Measurements from ENCODE around the gene TFAP2A.

TFAP2A gene

DNA sequence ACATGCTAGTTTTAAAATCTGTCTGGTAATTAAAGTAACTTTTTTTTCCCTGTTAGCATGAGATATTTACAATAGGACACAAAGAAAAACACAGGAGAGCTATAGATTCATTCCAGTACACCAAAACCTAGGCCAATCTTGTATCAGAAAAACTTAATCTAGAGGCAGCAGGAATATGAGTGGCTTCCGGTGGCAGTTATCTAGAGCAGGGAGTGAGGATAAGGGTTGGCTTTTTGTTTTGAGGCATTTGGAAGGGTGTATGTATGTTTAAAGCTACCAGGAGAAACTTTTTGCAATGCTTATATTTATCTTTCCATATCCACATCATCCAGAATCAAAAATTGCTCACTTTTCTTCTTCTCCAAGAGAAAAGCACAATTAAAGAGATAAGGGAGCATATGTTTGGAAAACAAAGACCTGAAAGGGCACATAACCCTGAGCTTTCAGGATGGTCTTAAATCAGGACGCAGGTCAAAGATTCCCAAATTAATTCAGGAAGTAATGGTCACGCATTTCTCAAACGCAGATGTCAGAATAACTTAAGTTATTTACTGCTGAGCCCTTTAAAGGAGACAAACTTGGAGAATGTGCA, 13.1 kb downstream of the TFAP2A start:
- peaks cover 13% of the 10 kb centered on the region for H3K4me1 Mint-ChIP-seq (ENCODE audit: low read depth)
- peaks cover 19% of the 10 kb centered on the region for H3K9me3 Mint-ChIP-seq
- no peak overlapping the region for H3K27ac Mint-ChIP-seq
- peaks cover 8% of the 10 kb centered on the region for H3K36me3 Mint-ChIP-seq (ENCODE audit: low read depth)
- H3K27me3 Mint-ChIP-seq: peaks cover 82% of the 10 kb centered on the region
- no peak overlapping the region for H3K4me3 Mint-ChIP-seq

DNA sequence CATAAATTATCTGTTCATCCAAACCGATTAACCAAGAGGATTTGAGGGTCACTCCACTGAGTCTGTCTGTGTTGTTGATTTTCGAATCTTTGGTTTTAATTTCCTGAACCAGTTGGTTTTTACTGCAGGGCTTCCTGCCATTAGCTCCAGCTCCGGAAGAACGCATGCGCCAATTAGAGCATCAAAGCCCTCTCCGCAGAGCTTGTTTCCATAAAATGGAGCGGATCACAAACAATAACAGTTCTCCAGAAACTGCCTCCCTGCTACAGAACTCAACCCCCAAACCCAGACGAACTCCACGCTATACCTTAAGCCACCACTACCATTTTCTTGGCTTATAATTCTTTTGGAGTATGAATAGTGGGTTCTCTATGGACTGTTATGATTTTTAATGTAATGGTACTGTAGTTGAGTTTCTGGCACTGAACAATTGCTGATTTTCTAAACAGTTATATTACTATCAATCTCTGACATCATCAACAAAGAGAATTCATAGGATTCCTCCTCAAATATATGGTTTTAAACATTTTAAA, 13.8 kb downstream of the TFAP2A start:
- H3K36me3 Mint-ChIP-seq (ENCODE audit: low read depth): peaks cover 8% of the 10 kb centered on the region
- peaks cover 13% of the 10 kb centered on the region for H3K4me1 Mint-ChIP-seq (ENCODE audit: low read depth)
- peaks cover 81% of the 10 kb centered on the region for H3K27me3 Mint-ChIP-seq
- no peak overlapping the region for H3K27ac Mint-ChIP-seq
- H3K4me3 Mint-ChIP-seq: no peak overlapping the region
- H3K9me3 Mint-ChIP-seq: peaks cover 20% of the 10 kb centered on the region

DNA sequence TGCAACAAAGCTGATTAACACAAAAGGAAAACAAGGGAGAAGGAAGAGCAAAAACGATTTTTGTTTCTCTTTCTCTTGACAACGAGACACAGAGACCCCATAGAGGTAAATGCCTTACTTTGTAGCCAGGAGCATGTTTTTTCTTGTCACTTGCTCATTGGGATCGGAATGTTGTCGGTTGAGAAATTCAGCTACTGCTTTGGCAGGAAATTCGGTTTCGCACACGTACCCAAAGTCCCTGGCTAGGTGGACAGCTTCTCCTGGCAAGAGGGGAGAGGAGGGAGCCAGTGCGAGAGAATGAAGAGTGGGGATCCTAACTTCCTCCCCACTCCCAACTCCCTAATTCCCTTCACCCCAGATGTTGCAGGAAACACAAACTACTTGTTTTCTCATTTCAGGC, 14.5 kb downstream of the TFAP2A start:
- Mint-ChIP-seq H3K27me3 (peaks cover 81% of the 10 kb centered on the region), H3K9me3 (peaks cover 24% of the 10 kb centered on the region), H3K36me3 (ENCODE audit: low read depth) (peaks cover 8% of the 10 kb centered on the region), H3K27ac (no peak overlapping the region), H3K4me1 (ENCODE audit: low read depth) (peaks cover 13% of the 10 kb centered on the region), H3K4me3 (no peak overlapping the region)

DNA sequence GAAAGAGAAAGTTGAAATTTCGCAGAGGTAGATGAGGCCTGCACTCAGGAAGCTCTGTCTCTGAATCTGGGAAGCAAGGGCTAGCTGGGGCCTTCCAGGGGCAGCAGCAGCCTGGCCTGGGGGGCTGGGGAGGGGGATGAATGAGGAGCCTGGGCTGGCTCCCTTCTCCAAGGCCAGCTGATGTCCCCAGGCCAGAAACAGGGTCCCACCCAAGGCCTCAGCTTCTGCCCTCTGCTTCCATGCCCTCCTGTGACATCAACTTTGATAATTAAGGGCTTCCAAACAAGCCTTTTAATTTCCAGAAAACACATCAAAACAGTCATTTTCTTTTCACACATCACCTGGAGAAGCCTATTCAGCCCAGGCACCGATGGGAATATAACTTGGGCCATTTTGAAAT, 15.4 kb downstream of the TFAP2A start:
- peaks cover 11% of the 10 kb centered on the region for H3K4me1 Mint-ChIP-seq (ENCODE audit: low read depth)
- H3K9me3 Mint-ChIP-seq: peaks cover 24% of the 10 kb centered on the region
- H3K4me3 Mint-ChIP-seq: no peak overlapping the region
- H3K27me3 Mint-ChIP-seq: peaks cover 86% of the 10 kb centered on the region
- H3K27ac Mint-ChIP-seq: no peak overlapping the region
- H3K36me3 Mint-ChIP-seq (ENCODE audit: low read depth): peaks cover 8% of the 10 kb centered on the region

DNA sequence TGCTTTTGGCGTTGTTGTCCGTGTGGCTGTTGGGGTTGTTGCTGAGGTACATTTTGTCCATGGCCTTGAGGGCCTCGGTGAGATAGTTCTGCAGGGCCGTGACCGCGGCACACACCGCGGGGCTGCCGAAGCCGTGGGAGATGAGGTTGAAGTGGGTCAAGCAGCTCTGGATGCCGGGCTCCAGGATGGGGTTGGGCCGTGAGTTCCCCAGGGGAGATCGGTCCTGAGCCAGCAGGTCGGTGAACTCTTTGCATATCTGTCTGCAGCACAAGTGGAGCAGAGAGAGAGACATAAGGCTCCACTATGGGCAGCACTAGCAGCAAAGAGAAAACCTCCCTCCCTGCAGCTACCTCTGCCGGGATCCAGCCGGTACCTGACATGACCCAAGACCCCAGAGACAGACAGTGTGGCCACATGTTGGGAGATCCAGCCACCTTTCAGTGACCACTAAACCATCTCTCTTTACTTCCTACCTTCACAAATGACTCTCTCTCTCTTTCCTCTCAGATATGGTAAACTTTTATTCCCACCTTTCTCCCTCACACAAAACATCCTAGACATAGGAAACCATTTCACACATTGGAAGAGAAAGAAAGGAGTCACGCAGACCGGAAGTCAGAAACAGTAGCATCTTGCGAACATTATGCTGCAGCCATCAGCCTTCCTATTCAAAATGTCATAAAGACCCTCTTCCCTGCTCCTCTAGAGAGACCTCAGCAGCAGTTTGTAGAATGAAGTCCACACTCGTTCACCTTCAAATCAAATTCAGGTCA, 16.2 kb downstream of the TFAP2A start:
- peaks cover 26% of the 10 kb centered on the region for H3K9me3 Mint-ChIP-seq
- H3K4me3 Mint-ChIP-seq: no peak overlapping the region
- H3K27me3 Mint-ChIP-seq: peaks cover 94% of the 10 kb centered on the region
- no peak overlapping the region for H3K27ac Mint-ChIP-seq
- peaks cover 7% of the 10 kb centered on the region for H3K4me1 Mint-ChIP-seq (ENCODE audit: low read depth)
- peaks cover 9% of the 10 kb centered on the region for H3K36me3 Mint-ChIP-seq (ENCODE audit: low read depth)

DNA sequence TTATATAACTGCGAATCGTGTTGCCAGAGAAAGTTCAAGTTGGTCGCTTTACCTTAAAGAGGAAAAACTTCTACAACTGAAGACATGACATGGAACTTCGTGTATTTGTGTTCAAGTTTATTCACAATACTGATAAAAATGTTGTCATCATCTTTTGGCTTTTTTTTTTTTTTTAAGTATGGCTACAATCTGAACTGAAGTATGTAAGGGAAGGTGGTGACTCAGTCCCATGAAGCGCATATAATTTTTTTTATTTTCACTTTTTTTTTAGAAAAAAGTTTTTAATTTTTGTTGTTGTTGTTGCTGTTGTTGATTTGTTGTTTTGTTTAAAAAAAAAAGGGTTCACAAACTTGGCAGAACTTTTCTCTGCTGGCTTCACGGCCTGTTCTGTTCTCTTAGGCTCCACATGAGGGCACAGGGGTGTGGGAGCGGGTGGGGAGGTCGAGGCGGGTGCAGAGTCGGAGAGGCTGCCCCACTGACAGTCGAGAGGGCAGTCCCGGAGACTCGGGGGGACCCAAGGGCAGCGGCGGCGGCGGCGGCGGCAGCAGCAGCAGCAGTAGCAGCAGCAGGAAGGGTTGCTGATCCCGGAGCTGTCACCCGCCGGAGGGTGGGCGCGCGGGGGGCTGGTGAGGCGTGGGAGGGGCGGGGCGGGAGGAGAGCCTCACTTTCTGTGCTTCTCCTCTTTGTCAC, 17.0 kb downstream of the TFAP2A start:
- Mint-ChIP-seq H3K27ac (no peak overlapping the region), H3K27me3 (peaks cover 96% of the 10 kb centered on the region), H3K4me1 (ENCODE audit: low read depth) (no peaks in the 10 kb centered on the region), H3K36me3 (ENCODE audit: low read depth) (peaks cover 14% of the 10 kb centered on the region), H3K9me3 (peaks cover 29% of the 10 kb centered on the region), H3K4me3 (no peak overlapping the region)

DNA sequence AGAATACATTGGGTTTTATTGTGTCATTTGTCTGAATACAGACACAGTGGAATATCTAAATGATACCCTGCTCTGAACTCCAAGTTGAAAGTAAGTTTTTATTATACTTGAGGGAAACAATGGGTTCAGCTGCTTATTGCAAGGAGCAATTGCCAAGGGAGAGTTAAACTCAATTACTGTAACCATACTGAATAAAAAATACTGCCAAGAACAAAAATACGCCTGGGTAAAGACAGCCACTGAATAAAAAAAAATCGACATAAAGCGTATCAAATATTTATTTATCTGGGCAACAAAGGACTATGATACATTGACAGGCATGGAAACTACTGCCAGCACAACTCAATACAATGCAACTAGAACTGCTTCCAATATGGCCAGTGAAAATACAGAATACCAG, 18.1 kb downstream of the TFAP2A start:
- H3K27ac Mint-ChIP-seq: no peak overlapping the region
- no peak overlapping the region for H3K4me3 Mint-ChIP-seq
- H3K27me3 Mint-ChIP-seq: peaks cover 96% of the 10 kb centered on the region
- H3K9me3 Mint-ChIP-seq: peaks cover 28% of the 10 kb centered on the region
- H3K36me3 Mint-ChIP-seq (ENCODE audit: low read depth): peaks cover 19% of the 10 kb centered on the region
- no peaks in the 10 kb centered on the region for H3K4me1 Mint-ChIP-seq (ENCODE audit: low read depth)

DNA sequence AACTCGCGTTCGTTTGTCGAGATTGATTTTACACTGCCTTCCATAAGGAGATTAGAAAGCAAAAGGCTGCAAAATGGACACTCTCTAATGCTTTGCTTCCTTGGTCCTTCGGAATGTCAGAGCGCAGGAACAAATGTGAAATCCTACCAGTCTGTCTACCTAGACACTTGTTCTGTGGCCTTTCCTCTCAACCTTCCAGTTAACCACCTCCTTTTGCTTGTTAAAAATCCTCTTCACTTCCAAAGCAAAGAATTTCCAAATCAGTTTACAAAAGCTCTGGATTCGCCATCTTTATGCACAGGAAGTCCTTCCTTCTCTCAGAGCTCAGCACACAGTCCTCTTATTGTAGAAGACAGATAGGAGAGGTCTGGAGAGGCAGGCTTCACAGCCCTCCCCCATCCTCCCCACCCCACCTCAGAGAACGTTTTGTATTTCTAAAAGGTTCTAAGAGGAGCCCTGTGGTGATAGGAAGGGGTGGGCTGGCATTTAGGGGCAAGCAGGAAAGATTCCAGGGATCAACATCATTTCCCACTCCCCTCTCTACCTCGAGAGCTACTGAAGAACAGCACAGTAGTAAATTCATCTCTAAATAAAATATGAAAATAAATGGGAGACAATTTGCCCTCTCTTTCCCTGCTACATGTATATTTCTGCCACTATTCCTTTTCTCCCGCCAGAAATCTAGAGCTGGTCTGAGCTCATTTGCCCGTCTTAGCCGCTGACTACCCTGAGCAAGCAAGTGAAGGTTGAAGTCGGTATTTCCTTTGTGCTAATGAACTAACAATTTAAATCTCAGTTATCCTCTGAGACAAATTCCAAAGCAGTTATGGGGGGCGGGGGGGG, 18.9 kb downstream of the TFAP2A start:
- Mint-ChIP-seq H3K9me3 (peaks cover 22% of the 10 kb centered on the region), H3K4me3 (no peak overlapping the region), H3K36me3 (ENCODE audit: low read depth) (peaks cover 23% of the 10 kb centered on the region), H3K4me1 (ENCODE audit: low read depth) (no peaks in the 10 kb centered on the region), H3K27ac (no peak overlapping the region), H3K27me3 (peaks cover 95% of the 10 kb centered on the region)

DNA sequence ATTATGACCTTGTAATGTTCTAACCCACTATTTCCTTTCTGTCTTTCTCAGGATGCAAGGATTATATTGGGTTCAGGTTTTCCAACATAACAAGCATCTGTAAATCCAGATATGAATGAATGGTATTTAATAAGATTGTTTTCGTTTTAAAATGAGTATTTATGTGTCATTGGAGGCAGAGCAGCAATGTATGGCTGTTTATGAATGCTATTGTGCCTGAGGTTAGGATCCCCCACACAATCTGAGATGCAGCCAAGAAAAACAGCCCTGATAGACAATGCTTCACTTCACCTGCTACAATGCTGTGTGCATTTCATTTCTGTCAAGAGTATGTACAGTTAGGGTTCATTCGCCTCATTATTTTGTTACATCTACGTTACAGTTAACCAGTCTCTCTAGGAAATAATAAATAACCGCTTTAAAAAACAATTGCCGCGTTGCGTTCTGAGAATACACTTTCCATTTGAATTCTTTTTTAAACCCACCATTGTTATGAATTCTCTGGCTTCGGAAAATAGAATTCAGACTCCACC, 19.6 kb downstream of the TFAP2A start:
- peaks cover 23% of the 10 kb centered on the region for H3K36me3 Mint-ChIP-seq (ENCODE audit: low read depth)
- H3K27me3 Mint-ChIP-seq: peaks cover 95% of the 10 kb centered on the region
- no peak overlapping the region for H3K4me3 Mint-ChIP-seq
- peaks cover 18% of the 10 kb centered on the region for H3K9me3 Mint-ChIP-seq
- no peak overlapping the region for H3K27ac Mint-ChIP-seq
- no peaks in the 10 kb centered on the region for H3K4me1 Mint-ChIP-seq (ENCODE audit: low read depth)

DNA sequence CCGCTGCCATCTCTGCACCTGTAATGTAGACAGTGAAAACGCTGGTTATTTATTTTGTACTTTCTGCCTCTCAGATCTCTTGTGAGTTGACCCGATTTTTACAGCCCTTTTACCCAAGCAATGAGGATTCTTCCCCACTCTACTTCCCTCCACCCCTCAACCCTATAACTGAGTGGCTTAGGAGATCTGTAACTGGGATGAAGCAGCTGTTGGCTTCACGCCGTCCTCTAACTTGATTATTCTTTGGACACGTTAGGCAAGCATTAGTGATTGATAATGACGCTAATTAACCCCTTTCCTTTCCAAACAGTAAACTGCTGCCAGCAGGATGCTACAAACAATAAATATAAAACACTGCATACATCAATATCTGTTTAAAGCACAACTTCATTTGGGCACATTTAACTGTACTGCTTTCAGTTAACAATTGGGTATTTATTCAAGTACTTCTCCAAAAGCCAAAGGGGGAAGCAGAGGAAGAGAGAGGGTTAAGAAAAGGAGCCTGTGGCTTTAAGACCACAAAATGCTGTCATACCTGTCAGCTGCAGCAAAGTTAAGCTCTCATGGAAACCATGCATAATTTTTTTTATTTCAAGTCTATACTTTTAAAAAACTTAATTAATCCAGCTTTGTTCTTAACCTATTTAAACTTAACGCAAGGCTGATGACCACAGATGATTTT, 21.2 kb downstream of the TFAP2A start:
- Mint-ChIP-seq H3K36me3 (ENCODE audit: low read depth) (peaks cover 29% of the 10 kb centered on the region), H3K4me1 (ENCODE audit: low read depth) (no peaks in the 10 kb centered on the region), H3K9me3 (peaks cover 19% of the 10 kb centered on the region), H3K27me3 (peaks cover 96% of the 10 kb centered on the region), H3K4me3 (no peak overlapping the region), H3K27ac (no peak overlapping the region)

DNA sequence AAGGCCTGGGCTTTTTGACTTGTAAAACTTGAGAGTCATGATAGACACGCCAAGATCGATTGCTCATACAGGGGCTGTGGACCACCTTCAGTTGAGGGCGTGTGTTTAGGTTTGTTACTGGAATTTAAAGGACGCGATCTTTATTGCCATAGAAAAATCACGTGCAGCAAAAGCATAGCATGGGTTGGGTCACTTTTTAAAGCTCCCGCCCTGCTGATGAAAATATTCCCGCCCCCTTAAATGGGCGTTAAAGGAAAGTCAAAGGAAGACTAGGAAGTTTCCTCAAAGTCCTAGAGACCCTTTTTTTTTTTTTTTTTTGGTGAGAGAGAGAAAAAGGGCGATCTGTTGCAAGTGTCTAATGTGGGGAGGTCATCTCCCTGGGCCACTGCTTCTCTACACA, 23.1 kb downstream of the TFAP2A start:
- H3K27me3 Mint-ChIP-seq: peaks cover 95% of the 10 kb centered on the region

DNA sequence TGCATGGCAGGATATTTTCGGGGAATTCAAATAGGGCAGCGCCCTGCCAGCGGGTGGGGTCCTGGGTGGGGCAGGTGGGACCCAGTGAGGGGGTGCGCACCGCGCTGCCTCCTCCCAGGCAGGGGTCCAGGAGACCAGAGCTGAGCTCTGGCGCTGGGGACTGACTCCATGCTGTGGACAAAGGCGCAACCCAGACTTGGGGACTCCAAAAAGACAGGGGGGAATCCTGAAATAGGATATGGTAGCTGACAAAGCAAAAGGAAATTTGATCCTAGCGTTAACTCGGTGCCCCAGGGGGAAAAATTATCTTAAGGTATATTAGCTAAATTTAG, 23.6 kb downstream of the TFAP2A start:
- peaks cover 18% of the 10 kb centered on the region for H3K9me3 Mint-ChIP-seq
- peaks cover 24% of the 10 kb centered on the region for H3K36me3 Mint-ChIP-seq (ENCODE audit: low read depth)
- H3K4me1 Mint-ChIP-seq (ENCODE audit: low read depth): no peaks in the 10 kb centered on the region
- no peak overlapping the region for H3K4me3 Mint-ChIP-seq
- H3K27ac Mint-ChIP-seq: no peak overlapping the region
- peaks cover 96% of the 10 kb centered on the region for H3K27me3 Mint-ChIP-seq

More for the DNA sequence above, 23.1 kb downstream of the TFAP2A start:
- peaks cover 25% of the 10 kb centered on the region for H3K36me3 Mint-ChIP-seq (ENCODE audit: low read depth)
- no peak overlapping the region for H3K4me3 Mint-ChIP-seq
- H3K9me3 Mint-ChIP-seq: peaks cover 20% of the 10 kb centered on the region
- no peaks in the 10 kb centered on the region for H3K4me1 Mint-ChIP-seq (ENCODE audit: low read depth)
- no peak overlapping the region for H3K27ac Mint-ChIP-seq

DNA sequence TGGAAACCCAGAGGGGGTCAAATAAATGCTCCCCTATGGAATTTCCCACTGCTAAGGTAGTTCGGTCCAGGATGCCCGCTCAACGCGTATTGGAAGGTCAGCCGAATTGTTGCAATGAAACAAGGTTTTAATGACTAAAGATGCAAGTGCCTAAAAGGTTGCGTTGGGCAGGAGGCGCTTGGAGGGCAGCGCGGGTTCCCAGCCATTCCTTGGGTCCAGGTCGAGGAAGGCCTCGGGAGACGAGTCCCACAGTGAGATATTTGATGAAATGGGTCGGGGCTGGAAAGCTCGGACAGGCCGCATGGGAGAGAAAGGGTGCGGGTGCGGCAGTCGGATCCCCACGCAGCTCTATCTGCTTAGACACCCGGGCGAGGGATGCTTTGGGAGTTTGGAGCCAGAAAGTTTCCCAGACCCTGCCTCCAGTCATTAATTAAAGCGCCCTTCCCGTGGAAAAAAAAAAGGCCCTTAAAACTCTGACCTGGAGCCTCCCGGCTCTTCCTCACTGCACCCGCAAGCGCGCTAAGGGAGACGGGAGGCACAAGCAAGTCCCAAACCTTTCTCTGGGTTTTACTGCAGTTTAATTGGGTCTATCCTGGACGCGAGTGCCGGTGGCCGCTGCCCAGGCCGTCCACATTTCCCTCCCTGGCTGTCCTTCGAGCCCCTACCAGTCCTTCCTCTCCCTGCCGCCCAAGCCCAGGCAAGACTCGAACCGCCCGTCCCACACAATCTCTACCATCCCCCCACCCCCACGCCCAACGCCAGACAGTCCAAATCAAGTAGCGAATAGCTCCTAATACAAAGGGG, 24.2 kb downstream of the TFAP2A start:
- peaks cover 96% of the 10 kb centered on the region for H3K27me3 Mint-ChIP-seq
- peaks cover 16% of the 10 kb centered on the region for H3K9me3 Mint-ChIP-seq
- no peaks in the 10 kb centered on the region for H3K4me1 Mint-ChIP-seq (ENCODE audit: low read depth)
- H3K27ac Mint-ChIP-seq: no peak overlapping the region
- H3K4me3 Mint-ChIP-seq: no peak overlapping the region
- H3K36me3 Mint-ChIP-seq (ENCODE audit: low read depth): peaks cover 24% of the 10 kb centered on the region
